ENCODE measurements around the gene RASA1.

- TF ChIP-seq, protein P1, sequence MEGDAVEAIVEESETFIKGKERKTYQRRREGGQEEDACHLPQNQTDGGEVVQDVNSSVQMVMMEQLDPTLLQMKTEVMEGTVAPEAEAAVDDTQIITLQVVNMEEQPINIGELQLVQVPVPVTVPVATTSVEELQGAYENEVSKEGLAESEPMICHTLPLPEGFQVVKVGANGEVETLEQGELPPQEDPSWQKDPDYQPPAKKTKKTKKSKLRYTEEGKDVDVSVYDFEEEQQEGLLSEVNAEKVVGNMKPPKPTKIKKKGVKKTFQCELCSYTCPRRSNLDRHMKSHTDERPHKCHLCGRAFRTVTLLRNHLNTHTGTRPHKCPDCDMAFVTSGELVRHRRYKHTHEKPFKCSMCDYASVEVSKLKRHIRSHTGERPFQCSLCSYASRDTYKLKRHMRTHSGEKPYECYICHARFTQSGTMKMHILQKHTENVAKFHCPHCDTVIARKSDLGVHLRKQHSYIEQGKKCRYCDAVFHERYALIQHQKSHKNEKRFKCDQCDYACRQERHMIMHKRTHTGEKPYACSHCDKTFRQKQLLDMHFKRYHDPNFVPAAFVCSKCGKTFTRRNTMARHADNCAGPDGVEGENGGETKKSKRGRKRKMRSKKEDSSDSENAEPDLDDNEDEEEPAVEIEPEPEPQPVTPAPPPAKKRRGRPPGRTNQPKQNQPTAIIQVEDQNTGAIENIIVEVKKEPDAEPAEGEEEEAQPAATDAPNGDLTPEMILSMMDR (IDR thresholded peaks at IDR 0.05), result no peak
- no peak for TF ChIP-seq POLR2A (IDR thresholded peaks at IDR 0.05)
Measured at GRCh38 chr5:87321605-87322004, 53.9 kb downstream of the RASA1 start.
